Spleen (tissue), 11 donors: ENCODE data around the gene MRPS7. TPM values are rescaled to one million over a fixed set of nuclear protein-coding genes. Genes with fewer than 3 reads are reported as not detected.

ENCODE experiments used
- DNase-seq: peaks from one replicate; pipeline ENCODE4 v3.0.0-alpha.2; 2020
- H3K27ac ChIP-seq, 8 donors: fragments of 200-600 bp; sonication (generic) in 7 of 8; 1 replicate in 4 of 8; 2 replicates in 4 of 8; pipeline versions ENCODE4 v1.5.0 to v1.8.0; 2016 to 2021; ENCODE audit warnings: inconsistent platforms in 4 of 8, mild to moderate bottlenecking in 4 of 8, moderate library complexity in 1 of 8
- H3K27me3 ChIP-seq, 7 donors: fragments of 200-600 bp; sonication (generic) in 6 of 7; replicated peaks in 1 of 7; 1 replicate in 4 of 7; 2 replicates in 3 of 7; pipeline versions ENCODE4 v1.5.0 to v1.8.0; 2016 to 2021; ENCODE audit warnings: inconsistent platforms in 3 of 7, mild to moderate bottlenecking in 1 of 7
- H3K36me3 ChIP-seq, 6 donors: fragments of 200-600 bp; sonication (generic) in 5 of 6; 1 replicate in 4 of 6; 2 replicates in 2 of 6; pipeline versions ENCODE4 v1.5.0 to v1.8.0; 2016 to 2021; ENCODE audit warnings: inconsistent platforms in 2 of 6
- H3K4me1 ChIP-seq, 6 donors: fragments of 200-600 bp; sonication (generic) in 5 of 6; 1 replicate in 3 of 6; 2 replicates in 3 of 6; pipeline versions ENCODE4 v1.5.0 to v1.8.0; 2016 to 2021; ENCODE audit warnings: inconsistent platforms in 3 of 6
- H3K4me3 ChIP-seq, 8 donors: fragments of 200-600 bp; sonication (generic) in 7 of 8; 1 replicate in 4 of 8; 2 replicates in 4 of 8; pipeline versions ENCODE4 v1.5.0 to v1.8.0; 2016 to 2021; ENCODE audit warnings: inconsistent platforms in 4 of 8, mild to moderate bottlenecking in 4 of 8, moderate library complexity in 2 of 8
- H3K9me3 ChIP-seq, 8 donors: fragments of 200-600 bp; sonication (generic) in 7 of 8; 1 replicate in 4 of 8; 2 replicates in 4 of 8; pipeline versions ENCODE4 v1.5.0 to v1.8.0; 2016 to 2021; ENCODE audit warnings: inconsistent platforms in 4 of 8
- CTCF ChIP-seq, 11 experiments: fragments of 200-600 bp in 7 of 11; fragments of 450-650 bp in 4 of 11; sonication (generic) in 4 of 11; IDR thresholded peaks in 8 of 11; conservative IDR thresholded peaks in 3 of 11; 1 replicate in 7 of 11; 2 replicates in 4 of 11; pipeline versions ENCODE4 v1.4.0 to v1.8.0; 2016 to 2021; ENCODE audit warnings: antibody characterized with exemption in 11 of 11, inconsistent platforms in 4 of 11, mild to moderate bottlenecking in 1 of 11
- POLR2A ChIP-seq, 3 donors: fragments of 450-650 bp; IDR thresholded peaks; one replicate each; pipeline ENCODE4 v1.5.1; 2017; ENCODE audit warnings: antibody characterized with exemption in 3 of 3, mild to moderate bottlenecking in 1 of 3
- POLR2AphosphoS5 ChIP-seq, 3 donors: sonication (generic); formaldehyde crosslinking; IDR thresholded peaks; one replicate each; pipeline ENCODE4 v1.5.1; 2017; ENCODE audit warnings: antibody characterized with exemption in 3 of 3
- WGBS, 5 donors: extraction: QIAGEN DNeasy Blood & Tissue Kit in 3 of 5; methylation state at CpG; one replicate each; pipeline versions ENCODE4 v1.1.5 to v1.1.7; 2013 to 2018; 5-methylcytosine and 5-hydroxymethylcytosine counted together
- intact Hi-C: fragments of 100-400 bp; cut with DNase I; formaldehyde crosslinking; loops from one replicate; pipeline ENCODE4 v1.15.0; 2023; ENCODE audit warnings: low total_unique reads
- polyA plus RNA-seq, 3 donors: library from polyadenylated mRNA; stranded (reverse); fragments of 200-250 nt; gene quantifications; one replicate each; pipeline ENCODE4 v1.2.1, GENCODE V29; 2013
- total RNA-seq, 7 donors: library from RNA; depleted of rRNA in 3 of 7; stranded (reverse); fragments of >200 nt in 3 of 7; fragmentation: NEBNext Ultra II Directional in 4 of 7; extraction: Animal tissue kit (Norgen Biotek cat#: 25700) in 4 of 7; gene quantifications; one replicate each; pipeline versions ENCODE4 v1.1.0 to v1.2.1, GENCODE V29; 2016 to 2021
- donor health status: healthy with polysubstance abuse.
- donor health status: DM: no; HTN: no; CAD: no; lungs with moderate emphysema.
- donor health status: DM: no; HTN: no; CAD: no.
- donor health status: Bipolar disorder and iron deficiency.
- donor health status: healthy.
- donor health status: DM: no; HTN: no; CAD: no.
- donor health status: DM: yes; HTN: yes; CAD: no.

MRPS7 gene
- total and polyA plus RNA-seq, 10 donors, result 32.2 to 62.7 (median 36.0) TPM

GRCh38 chr17:75237100-75238014 is 24.3 kb upstream of the MRPS7 start:
- Histone ChIP-seq H3K4me1 (peaks cover 5 to 43% (median 27%) of the 10 kb centered on the region in 6 donors), H3K27me3 (no peaks in the 10 kb centered on the region), H3K9me3 (no peaks in the 10 kb centered on the region), H3K36me3 (peaks cover 3 to 100% (median 96%) of the 10 kb centered on the region in 6 donors), H3K27ac (peak overlapping the region in 2 of 8 donors; percentile 27 to 70), H3K4me3 (no peak overlapping the region)
- no peak for DNase-seq
- TF ChIP-seq POLR2A (IDR thresholded peaks at IDR 0.05) (no peak), CTCF (IDR thresholded peaks at IDR 0.05 in 8 of 11, conservative IDR thresholded peaks at IDR 0.05 in 3 of 11) (no peak), POLR2AphosphoS5 (IDR thresholded peaks at IDR 0.05) (peak; percentile 12 to 33 (median 17))
- intact Hi-C loops, result no loop called here
- WGBS, 5 donors, result 74 to 83% (median 80%) methylated on average over 11 to 12 of the region's 12 CpGs

GRCh38 chr17:75238020-75238580 is 23.6 kb upstream of the MRPS7 start:
- peaks cover 7 to 50% (median 34%) of the 10 kb centered on the region in 6 donors for H3K4me1 ChIP-seq
- WGBS, 5 donors, result 89 to 95% (median 91%) methylated on average over 7 to 11 of the region's 11 CpGs
- H3K4me3 ChIP-seq, result no peak overlapping the region
- peak overlapping the region in 4 of 8 donors; percentile 25 to 77 (median 56) for H3K27ac ChIP-seq
- no peak for TF ChIP-seq CTCF (IDR thresholded peaks at IDR 0.05 in 8 of 11, conservative IDR thresholded peaks at IDR 0.05 in 3 of 11)
- no peak for TF ChIP-seq POLR2A (IDR thresholded peaks at IDR 0.05)
- TF ChIP-seq POLR2AphosphoS5 (IDR thresholded peaks at IDR 0.05), result no peak
- DNase-seq, result no peak
- intact Hi-C loops, result no loop called here
- peaks cover 3 to 100% (median 96%) of the 10 kb centered on the region in 6 donors for H3K36me3 ChIP-seq
- H3K27me3 ChIP-seq, result no peaks in the 10 kb centered on the region
- no peaks in the 10 kb centered on the region for H3K9me3 ChIP-seq

GRCh38 chr17:75238684-75239191 is 22.9 kb upstream of the MRPS7 start:
- TF ChIP-seq CTCF (IDR thresholded peaks at IDR 0.05 in 8 of 11, conservative IDR thresholded peaks at IDR 0.05 in 3 of 11), result peak; percentile 67 to 89 (median 80)
- TF ChIP-seq POLR2A (IDR thresholded peaks at IDR 0.05), result no peak
- TF ChIP-seq POLR2AphosphoS5 (IDR thresholded peaks at IDR 0.05), result peak; percentile 63 to 73 (median 70)
- intact Hi-C loops, result no loop called here
- Histone ChIP-seq H3K4me3 (peak overlapping the region in 1 of 8 donors; percentile 21), H3K36me3 (peaks cover 3 to 100% (median 96%) of the 10 kb centered on the region in 6 donors), H3K27ac (peak overlapping the region in 4 of 8 donors; percentile 25 to 77 (median 56)), H3K27me3 (no peaks in the 10 kb centered on the region), H3K9me3 (no peaks in the 10 kb centered on the region), H3K4me1 (peaks cover 7 to 57% (median 40%) of the 10 kb centered on the region in 6 donors)
- DNase-seq, result peak; percentile 86
- 30 to 51% (median 45%) methylated on average over 12 to 13 of the region's 13 CpGs for WGBS, 5 donors
